G401.6 (cell line): ENCODE measurements around the gene CNTN5.

Source experiments
- FAIRE-seq: peaks from 2 replicates; lab custom pipeline; 2012; peaks lifted over from hg19 to GRCh38; lab: Jason Lieb, UNC

Gene CNTN5

DNA sequence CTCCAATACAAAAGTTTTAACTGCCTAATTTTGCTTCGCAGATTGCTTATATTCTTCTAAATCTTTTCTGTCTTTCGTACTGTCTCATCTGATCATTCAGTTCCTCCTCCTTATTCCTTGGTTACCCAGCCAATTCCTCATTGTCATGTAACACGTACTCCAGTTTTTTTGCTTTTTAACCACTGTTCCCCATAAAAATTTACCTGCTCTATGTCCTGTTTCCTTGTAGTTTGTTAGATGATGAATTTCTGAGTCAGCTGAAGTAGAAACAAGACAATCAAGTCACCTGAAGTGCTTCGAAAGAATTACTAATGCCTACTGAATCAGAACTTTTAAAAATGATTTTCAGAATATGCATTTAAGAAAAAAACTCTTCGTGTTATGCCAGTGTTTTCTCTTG is 150.6 kb downstream of the CNTN5 start:
- FAIRE-seq = no peak

DNA sequence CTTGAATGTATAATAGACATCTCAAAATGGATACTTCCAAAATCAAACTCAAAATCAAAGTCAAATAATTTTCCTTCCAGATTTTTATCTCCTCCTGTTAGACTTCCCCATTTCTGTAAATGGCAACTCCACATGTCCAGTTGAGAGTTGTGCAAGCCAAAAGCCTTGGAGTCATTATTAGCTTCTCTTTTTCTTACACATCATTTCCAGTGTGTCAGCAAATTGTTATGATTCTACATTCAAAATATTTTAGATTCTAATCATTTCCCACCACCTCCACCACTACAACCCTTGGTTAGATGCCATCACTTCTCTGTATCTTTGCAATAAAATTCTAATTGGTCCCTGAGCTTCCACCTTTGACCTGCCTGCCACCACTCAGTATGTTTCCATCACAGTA is 155.7 kb downstream of the CNTN5 start:
- no peak for FAIRE-seq

DNA sequence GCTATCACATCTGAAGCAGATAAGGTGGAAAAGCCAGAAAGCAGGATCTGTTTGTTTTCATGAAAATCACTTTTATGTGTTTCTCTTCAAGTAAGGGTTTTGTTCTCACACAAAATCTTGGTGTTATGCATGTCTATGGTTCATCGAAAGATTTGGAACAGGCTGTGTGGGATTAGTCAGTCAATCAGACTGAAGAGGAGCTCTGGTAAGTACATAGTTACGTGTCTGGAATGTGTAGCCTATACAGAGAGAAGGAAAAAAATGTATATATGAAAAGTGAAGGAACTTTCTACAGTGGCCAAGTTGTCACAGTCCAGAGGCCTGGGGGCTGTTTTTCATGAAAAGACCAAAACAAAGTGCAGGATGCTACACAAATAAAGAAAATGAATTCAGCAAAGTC is 156.7 kb downstream of the CNTN5 start:
- FAIRE-seq = no peak

DNA sequence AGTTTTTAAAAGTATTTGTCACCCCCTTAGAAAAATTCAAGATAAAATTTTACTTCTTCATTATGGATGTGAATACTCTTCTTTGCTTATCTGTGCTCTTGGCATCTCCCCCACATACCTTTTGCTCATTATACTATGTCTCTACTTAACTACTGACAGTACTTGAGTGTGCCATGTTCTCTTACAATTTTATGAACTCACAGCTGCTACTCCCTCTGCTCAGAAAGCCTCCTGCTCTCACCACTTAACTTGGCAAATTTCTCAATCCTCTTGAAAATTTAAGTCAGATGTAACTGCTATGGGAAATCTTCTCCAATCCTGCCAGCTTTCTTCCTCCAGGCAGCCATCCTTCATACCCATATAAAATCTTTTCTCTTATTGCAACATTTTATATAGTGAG is 163.4 kb downstream of the CNTN5 start:
- no peak for FAIRE-seq

DNA sequence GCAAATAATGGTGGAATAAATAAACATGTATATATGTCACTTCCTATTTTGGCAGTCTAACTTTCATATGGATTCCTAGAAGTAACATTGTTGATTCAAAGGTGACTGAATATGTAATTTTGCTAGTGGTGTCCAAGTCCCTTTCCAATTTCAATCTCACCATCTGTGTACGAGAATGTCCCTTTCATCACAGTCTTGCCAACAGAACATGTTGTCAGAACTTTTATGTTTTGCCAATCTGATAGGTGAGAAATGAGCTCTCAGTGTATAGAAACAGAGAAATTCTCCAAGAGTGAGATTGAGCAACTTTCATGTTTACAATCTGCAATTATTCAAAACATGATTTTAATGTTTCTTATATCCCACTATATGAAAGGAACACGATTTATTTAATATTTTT is 167.5 kb downstream of the CNTN5 start:
- no peak for FAIRE-seq

DNA sequence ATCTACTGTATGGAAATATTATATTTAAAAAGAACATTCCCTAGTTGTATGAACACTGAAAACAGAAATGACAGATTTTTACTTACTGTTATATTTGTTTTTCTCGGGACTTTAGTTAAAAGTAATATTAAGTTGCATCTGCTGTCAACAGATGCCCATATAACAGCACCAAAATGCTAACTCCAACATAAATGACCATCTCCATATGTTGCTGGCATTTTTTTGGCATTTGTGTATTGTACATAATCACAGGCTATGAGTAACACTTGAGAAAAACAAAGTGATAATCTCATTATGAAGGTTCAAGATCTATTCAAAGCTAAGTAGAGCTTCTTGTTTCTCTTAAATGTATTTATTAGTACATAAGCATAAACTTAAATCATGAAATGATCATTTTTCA is 172.0 kb downstream of the CNTN5 start:
- no peak for FAIRE-seq

DNA sequence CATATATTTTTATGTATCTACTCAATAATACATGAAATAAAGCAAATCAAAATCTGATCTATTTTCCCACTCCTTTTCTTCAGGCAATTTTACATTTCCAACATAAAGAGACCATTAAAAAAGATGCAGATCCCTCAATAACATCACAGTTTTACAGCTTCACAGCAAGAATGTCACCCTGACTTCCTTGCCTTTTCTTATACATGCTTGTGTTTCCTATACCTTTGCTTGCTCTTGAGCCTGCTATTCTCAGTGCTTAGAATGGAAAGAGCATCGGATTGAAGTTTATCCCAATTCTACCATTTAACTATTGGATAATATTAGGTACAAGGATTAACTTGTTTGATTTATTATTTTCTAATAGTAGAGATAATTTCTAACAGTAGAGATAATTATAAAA is 176.7 kb downstream of the CNTN5 start:
- no peak for FAIRE-seq

DNA sequence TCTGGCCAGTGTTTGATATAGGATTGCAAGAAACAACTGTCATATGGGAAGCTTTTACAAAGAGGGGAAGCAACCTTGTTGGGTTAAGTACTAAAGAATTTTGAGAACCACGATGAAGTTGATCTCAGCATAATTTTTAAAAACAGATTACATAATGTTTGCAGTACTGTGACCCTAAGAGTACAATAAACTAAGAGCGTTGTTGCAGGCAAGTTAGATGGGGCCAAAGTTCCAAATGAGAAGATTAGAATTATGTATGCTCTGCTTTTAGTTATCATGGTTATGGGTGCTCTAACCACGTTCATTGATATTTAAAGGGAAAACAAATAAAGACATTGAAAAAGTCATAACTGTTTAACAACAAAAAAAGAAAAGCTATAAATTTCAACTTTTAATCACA is 177.5 kb downstream of the CNTN5 start:
- no peak for FAIRE-seq

DNA sequence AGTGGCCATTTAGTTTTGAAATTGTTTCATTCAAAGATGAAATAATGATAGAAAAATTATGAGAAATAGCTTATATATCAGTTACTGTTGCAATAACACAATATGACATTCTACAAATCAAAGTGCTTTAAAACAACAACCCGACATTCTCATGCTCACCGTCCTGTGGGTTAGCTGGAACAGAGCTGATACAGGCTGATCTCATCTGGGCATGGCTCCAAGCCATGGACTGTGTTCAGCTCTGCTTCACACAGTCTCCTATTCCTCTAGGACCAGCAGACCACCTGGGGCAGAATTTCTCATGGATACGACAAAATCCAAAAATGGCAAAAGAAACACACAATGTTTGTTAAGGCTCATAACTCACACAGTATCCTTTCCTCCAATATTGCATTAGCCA is 178.6 kb downstream of the CNTN5 start:
- no peak for FAIRE-seq

DNA sequence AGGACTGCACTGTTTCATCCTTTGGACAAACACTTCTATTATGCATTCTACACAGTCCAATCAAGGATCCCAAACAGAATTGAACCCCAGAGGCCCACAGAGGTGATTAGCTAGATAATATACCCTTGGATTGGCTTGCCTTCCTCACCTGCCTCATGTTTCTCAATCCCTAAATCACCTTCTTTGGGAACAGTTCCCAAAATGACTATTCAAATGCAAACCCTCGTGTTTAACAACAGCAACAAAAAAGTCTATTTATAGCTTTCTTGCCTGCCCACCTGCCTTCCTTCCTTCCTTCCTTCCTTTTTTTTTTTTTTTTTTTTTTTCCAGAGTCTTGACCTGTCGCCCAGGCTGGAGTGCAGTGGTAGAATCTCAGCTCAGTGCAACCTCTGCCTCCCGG is 180.0 kb downstream of the CNTN5 start:
- FAIRE-seq = no peak

DNA sequence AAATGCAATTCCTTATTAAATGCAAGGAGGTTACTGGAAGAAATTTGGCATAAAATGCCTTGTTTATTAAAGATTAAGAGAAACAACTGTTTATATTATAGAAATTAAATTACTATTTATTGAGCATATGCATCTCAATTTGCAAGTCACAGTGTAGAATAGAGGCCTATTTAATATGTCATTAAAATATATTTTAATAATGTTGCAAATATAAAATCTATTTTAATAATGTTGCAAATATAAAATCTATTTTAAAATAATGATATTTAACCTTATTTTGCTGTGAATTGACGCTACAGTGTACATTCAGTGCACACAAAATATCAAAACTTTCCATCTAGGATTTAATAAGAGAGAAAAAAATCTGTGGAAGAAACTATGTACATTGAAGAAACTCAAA is 188.1 kb downstream of the CNTN5 start:
- FAIRE-seq = no peak

DNA sequence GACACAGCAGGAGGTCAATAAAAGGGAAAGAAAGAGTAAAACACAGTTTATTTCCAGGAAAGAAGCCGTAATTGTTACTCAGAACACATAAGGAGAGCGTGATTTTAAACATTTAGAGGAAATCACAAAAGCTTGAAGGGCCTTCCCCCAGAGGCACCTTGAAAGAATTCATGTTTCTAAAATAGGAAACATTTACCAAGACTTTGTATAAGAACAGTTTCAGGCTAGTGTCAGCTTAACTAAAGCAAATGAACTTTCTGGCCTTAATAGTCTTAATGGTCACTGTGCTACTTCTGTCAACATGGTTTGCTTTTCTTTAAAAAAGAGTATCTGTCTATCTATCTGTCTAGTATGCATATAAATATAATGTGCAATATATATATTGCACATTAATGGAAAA is 208.8 kb downstream of the CNTN5 start:
- no peak for FAIRE-seq

DNA sequence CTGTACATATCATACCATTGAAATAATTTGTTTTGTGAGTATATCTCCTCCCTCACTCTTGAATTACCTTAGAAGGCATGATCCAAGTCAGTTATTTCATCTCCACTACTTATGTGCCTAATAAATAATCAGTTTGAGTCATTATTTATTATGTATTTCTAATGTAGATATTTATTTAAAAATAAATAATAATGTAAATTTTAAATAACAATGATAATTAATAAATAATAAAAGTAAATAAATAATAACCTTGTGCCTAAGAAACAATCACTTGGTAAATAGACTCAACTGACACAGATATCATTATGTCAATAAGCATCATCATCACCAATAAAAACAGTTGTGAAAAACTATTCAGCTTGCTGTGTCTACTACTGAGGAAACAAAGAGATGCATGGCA is 213.8 kb downstream of the CNTN5 start:
- no peak for FAIRE-seq

DNA sequence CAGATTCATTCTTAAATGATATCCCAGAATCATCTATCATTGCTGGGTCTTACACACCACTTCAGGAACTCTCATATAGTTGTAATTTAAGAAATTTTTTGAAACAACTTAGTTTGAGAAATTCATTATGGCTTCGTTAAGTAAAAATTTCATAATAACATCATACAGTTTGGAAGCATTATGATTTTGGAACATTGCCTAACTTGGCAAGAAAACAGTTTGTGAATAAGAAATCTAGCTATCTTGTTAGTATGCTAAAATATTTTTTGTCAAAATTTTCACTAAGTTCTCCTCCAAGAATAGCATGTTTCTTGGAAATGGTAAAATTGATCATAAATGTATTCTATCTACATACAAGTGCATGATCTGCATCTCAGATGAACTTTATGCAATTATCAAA is 217.7 kb downstream of the CNTN5 start:
- FAIRE-seq = no peak

DNA sequence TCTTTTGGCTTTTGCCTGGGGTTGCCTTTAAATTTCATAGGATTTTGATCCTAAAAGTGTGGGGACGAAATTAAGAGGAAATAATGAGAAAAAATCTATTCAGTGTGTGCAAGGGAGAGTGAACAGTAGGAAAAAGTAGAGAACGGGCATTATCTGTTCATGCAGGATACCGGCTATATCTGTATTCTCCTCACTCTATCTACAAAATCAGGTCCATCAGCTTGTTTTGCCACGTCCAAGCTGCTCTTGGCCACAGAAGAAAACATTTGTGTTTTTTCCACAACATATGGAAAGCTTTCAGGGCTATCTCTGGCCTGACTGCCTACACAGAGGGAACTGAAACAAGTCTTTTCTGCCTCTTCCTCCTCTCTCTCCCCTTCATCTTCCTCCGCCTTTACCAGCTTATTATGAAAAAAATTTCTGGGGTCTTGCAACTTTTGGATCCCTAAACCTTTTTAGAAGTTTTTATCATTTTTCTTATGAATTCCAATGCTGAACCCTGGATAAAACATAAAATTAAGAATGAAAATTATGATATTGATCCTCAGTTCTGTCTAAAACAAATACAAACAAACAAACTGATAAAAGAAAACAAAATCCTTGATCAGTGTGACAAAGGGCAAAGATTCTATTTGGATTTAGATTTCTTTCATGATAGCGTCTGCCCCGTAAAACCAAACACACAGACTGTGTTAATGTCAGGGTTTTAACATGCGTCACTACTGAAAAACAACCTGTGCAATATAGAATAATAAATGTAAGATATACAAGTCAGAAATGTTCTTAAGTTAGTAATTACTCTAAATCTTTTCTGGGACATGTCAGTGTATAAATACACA is 219.7 kb downstream of the CNTN5 start:
- no peak for FAIRE-seq

DNA sequence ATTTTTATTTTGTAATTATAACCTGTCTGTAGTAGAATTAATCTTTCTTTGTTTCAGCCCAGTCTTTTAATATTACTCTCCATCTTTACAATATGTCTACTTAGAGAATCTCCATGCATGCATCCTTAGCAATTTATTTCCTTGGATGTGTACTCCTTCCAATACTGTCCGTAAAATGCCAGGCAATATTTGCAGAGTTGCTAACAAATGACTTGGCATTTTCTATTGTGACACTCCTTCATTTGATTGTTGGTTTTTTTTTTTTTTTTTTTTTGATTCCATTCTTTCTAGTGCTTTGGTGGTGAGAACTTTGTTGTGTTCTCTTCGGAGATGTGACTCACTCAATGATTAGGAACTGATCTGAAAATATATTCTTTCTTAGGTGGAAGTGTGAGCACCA is 220.3 kb downstream of the CNTN5 start:
- no peak for FAIRE-seq

DNA sequence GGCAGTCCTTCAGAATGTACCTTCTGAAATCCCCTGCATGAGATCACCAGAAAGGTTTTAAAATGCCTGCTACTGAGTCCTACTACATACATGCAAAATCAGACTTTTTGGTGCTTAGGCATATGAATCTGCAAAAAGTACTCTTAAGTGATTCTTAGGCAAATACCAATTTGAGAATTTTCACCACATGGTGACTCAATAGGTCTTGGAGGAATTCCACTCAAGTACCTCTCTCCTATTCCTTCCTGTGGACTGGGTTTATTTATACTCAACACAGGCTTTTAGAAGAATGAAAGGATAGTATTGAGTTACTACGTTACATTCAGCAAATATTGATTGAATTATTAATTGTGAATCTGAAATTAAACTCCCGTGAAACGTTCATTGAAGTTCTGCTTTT is 223.9 kb downstream of the CNTN5 start:
- FAIRE-seq = no peak

DNA sequence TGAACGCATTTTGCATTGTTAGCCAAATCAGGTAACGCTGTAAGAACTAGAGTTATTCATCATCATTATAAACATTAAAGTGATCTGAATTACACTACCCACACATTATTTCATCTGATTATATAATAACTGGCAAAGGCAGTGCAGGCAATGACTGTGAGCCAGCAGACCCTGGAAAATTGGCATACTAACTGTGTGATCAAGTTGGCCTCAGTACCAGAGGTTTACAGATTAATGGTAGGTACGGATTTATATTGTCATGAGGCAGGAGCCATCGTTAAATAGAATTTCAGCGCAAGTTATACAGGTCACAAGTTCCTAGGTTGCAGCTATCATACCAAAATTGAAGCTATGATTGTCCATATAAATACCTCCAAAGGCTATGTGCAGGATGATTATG is 225.4 kb downstream of the CNTN5 start:
- no peak for FAIRE-seq

DNA sequence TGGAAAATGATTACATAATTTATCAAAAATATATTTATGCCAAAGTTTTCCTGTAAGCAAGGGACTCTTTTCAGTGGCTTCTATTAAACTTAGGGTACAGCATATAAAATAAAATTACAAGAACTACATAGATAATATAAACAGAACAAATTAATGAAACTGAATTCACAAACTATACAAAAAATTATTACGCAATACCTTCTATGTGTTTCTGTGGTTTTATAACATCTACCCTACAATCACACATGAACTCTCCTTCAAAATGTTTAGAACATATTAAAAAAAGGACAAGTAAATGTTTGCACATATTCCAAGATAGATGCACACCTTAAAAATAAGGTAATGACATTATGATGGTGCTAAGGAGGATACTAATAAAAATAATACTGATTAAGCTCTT is 235.9 kb downstream of the CNTN5 start:
- FAIRE-seq = no peak

DNA sequence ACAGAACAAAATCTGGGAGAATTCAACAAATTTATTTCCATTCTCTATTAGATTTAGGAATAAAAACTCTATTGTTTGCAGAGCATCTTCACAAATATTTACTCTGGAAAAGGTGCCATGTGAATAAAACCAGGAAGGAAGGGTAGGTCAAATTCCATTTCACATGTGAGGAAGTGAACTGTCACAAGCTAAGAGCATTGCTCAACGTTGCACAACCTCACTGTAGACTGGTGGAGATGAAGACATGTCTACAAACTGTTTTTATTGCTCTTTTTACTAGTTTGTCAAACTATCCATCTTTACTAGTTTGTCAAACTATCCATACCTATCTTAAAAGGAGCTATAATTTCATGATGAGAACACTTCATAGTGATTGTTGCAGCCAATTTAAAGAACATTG is 236.4 kb downstream of the CNTN5 start:
- FAIRE-seq = no peak

DNA sequence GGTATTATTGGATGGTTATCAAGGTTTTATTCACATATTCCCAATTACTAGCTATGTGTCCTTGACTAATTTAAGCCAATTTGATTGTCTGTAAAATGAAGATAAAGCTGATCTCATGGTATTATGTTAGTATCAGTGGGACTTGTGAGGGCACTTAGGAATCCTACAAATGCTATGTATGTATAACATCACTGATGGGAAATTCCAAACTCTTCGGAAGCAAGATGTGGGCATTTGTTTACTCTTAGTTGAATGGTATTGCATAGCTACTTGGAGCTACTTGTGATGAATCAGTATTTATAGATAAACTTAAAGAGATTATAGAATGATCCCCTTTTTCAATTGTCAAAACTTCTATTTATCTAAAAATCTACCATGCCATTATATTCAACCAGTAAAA is 239.9 kb downstream of the CNTN5 start:
- FAIRE-seq = no peak

DNA sequence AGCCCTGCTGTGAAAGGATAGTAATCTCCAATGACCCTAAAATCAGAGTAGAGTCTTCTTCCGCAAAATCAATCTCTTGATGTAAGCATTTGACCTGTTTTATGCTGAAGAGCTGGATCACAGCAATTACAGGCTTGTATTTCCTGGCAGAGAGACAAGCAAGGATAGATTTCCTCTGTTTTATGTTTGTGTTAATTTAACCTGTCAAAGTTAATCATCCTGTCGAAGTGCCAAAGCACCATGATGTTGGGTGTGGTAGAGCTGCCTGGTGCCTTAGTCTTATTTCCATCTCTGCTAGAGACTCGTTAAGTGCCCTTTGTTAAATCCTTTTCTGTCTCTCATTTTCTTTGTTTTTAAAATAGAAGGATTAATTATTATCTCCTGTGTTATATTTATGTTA is 248.1 kb downstream of the CNTN5 start:
- FAIRE-seq = no peak

DNA sequence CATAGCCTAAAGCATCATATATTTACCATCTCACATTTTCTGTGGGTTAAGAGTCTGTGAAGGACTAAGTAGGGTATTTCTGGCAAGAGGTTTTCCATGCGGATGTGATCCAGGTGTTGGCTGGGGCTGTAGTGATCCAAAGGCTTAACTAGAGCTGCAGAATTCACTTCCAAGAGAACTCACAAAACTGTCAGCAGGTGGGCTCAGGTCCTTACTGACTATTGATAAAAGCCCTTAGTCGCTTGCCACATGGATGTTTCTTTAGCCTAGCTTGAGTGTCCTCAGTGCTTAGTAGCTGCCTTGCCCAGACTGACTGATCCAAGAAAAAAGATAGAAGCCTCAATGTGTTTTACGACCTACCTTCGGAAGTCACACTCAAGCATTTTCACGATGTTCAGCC is 250.8 kb downstream of the CNTN5 start:
- no peak for FAIRE-seq

DNA sequence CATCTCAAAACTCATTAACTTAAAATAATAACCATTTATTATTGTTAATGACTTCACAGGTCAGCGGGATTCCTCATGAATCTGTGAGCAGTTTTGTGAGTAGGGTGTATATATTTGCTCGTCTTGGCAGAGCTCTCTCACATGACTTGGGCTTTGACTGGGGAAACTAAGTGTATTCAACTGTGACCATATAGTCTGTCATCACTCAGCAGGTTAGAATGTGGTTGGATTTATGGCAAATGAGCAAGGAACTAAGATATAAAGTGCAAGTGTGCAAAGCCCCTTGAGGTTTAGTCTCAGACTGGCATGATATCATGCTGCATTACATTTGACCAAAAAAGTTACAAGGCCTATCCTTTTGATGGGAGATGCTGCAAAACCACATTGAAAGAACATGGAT is 254.8 kb downstream of the CNTN5 start:
- no peak for FAIRE-seq

DNA sequence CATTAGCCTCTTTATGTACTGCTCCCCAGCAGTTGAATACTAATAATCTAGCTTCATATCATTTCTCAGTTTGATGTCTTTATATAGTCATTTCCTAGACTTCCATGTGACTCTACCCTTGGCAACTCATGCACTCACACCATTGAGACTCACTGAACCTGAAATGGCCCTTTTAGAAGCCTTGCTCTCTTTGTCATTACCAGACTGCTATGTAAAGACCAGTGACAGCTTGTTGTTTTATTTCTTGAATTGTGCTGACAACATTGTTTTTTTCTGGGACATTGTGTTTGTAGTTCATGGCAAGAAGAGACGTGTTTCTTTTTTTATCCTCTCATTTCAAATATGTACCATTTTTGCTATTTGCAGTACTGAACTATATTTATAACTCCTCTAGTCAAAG is 256.5 kb downstream of the CNTN5 start:
- FAIRE-seq = no peak
